ENCODE measurements around the gene TNF. TPM values are rescaled to one million over a fixed set of nuclear protein-coding genes. Genes with fewer than 3 reads are reported as not detected.

TNF gene
- total RNA-seq, 1 donor from 2014 or later: 11.5 TPM

GRCh38 chr6:31576897-31577578, 1.7 kb downstream of the TNF start:
- TF ChIP-seq, protein P1, sequence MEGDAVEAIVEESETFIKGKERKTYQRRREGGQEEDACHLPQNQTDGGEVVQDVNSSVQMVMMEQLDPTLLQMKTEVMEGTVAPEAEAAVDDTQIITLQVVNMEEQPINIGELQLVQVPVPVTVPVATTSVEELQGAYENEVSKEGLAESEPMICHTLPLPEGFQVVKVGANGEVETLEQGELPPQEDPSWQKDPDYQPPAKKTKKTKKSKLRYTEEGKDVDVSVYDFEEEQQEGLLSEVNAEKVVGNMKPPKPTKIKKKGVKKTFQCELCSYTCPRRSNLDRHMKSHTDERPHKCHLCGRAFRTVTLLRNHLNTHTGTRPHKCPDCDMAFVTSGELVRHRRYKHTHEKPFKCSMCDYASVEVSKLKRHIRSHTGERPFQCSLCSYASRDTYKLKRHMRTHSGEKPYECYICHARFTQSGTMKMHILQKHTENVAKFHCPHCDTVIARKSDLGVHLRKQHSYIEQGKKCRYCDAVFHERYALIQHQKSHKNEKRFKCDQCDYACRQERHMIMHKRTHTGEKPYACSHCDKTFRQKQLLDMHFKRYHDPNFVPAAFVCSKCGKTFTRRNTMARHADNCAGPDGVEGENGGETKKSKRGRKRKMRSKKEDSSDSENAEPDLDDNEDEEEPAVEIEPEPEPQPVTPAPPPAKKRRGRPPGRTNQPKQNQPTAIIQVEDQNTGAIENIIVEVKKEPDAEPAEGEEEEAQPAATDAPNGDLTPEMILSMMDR (IDR thresholded peaks at IDR 0.05): no peak
- Histone ChIP-seq H3K4me1 (peaks cover 0 to 7% of the 10 kb centered on the region in 2 donors), H3K27me3 (no peaks in the 10 kb centered on the region), H3K4me3 (no peak overlapping the region), H3K36me3 (no peaks in the 10 kb centered on the region), H3K27ac (no peak overlapping the region), H3K9me3 (no peaks in the 10 kb centered on the region)
- intact Hi-C loops (cut with DNase I): no loop called here
- no peak for DNase-seq (ENCODE audit: low spot score in 2 of 2)

DNA sequence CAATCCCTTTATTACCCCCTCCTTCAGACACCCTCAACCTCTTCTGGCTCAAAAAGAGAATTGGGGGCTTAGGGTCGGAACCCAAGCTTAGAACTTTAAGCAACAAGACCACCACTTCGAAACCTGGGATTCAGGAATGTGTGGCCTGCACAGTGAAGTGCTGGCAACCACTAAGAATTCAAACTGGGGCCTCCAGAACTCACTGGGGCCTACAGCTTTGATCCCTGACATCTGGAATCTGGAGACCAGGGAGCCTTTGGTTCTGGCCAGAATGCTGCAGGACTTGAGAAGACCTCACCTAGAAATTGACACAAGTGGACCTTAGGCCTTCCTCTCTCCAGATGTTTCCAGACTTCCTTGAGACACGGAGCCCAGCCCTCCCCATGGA, 2.2 kb downstream of the TNF start:
- Histone ChIP-seq H3K27me3 (no peaks in the 10 kb centered on the region), H3K27ac (no peak overlapping the region), H3K4me3 (no peak overlapping the region), H3K36me3 (no peaks in the 10 kb centered on the region), H3K9me3 (no peaks in the 10 kb centered on the region), H3K4me1 (peaks cover 0 to 12% of the 10 kb centered on the region in 2 donors)
- TF ChIP-seq, protein P1 (IDR thresholded peaks at IDR 0.05): no peak
- no peak for DNase-seq (ENCODE audit: low spot score in 2 of 2)
- intact Hi-C loops (cut with DNase I): no loop called here

DNA sequence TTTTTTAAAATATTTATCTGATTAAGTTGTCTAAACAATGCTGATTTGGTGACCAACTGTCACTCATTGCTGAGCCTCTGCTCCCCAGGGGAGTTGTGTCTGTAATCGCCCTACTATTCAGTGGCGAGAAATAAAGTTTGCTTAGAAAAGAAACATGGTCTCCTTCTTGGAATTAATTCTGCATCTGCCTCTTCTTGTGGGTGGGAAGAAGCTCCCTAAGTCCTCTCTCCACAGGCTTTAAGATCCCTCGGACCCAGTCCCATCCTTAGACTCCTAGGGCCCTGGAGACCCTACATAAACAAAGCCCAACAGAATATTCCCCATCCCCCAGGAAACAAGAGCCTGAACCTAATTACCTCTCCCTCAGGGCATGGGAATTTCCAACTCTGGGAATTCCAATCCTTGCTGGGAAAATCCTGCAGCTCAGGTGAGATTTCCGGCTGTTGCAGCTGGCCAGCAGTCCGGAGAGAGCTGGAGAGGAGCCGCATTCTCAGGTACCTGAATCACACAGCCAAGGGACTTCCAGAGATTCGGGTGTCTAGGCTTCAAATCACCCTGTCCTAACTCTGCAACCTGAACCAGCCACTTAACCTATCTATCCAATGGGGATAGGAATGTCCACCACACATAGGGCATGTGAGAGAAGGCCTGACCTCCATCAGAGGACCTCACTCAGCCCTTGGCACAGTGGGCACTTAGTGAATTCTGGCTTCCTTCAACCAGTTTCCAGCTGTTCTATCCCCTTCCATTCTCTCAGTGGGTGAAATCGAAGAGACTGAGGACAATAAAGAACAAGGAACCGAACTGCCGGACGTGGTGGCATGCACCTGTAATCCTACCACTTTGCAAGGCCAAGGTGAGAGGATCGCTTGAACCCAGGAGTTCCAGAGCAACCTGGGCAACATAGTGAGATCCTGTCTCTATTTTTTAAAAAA, 3.1 kb downstream of the TNF start:
- H3K36me3 ChIP-seq: no peaks in the 10 kb centered on the region
- intact Hi-C loops (cut with DNase I): no loop called here
- DNase-seq (ENCODE audit: low spot score in 2 of 2): no peak
- no peak overlapping the region for H3K4me3 ChIP-seq
- no peaks in the 10 kb centered on the region for H3K27me3 ChIP-seq
- peaks cover 0 to 12% of the 10 kb centered on the region in 2 donors for H3K4me1 ChIP-seq
- no peak overlapping the region for H3K27ac ChIP-seq
- TF ChIP-seq, protein P1 (IDR thresholded peaks at IDR 0.05): no peak
- no peaks in the 10 kb centered on the region for H3K9me3 ChIP-seq

- TF ChIP-seq, protein P1 (IDR thresholded peaks at IDR 0.05): no peak
Observed at GRCh38 chr6:31579119-31579505, 3.7 kb downstream of the TNF start.

GRCh38 chr6:31579546-31580437, 4.4 kb downstream of the TNF start:
- TF ChIP-seq, protein P1 (IDR thresholded peaks at IDR 0.05): no peak
- no peak overlapping the region for H3K4me3 ChIP-seq
- H3K36me3 ChIP-seq: no peaks in the 10 kb centered on the region
- no peaks in the 10 kb centered on the region for H3K9me3 ChIP-seq
- peaks cover 0 to 12% of the 10 kb centered on the region in 2 donors for H3K4me1 ChIP-seq
- no peak for DNase-seq (ENCODE audit: low spot score in 2 of 2)
- no peaks in the 10 kb centered on the region for H3K27me3 ChIP-seq
- intact Hi-C loops (cut with DNase I): loop anchor here (1.0 to 2.0 kb wide), 2 partner anchors 19 to 41 kb away; partner anchors contain the start of gene PRRC2A
- H3K27ac ChIP-seq: no peak overlapping the region

More at GRCh38 chr6:31579119-31579505, 3.7 kb downstream of the TNF start:
- no peak overlapping the region for H3K27ac ChIP-seq
- H3K27me3 ChIP-seq: no peaks in the 10 kb centered on the region
- H3K4me3 ChIP-seq: no peak overlapping the region
- no peak for DNase-seq (ENCODE audit: low spot score in 2 of 2)
- no peaks in the 10 kb centered on the region for H3K36me3 ChIP-seq
- peaks cover 0 to 12% of the 10 kb centered on the region in 2 donors for H3K4me1 ChIP-seq
- no peaks in the 10 kb centered on the region for H3K9me3 ChIP-seq
- intact Hi-C loops (cut with DNase I): no loop called here

All from ascending aorta (tissue), 2 donors.